ENCODE data around the gene CXCL3.

CXCL3 gene

GRCh38 chr4:74000301-74000700, 38.2 kb downstream of the CXCL3 start:
- no peak for TF ChIP-seq Cebpa-rat (IDR thresholded peaks at IDR 0.05)
- Histone ChIP-seq H3K4me2 (no peak overlapping the region), H3K4me1 (no peaks in the 10 kb centered on the region), H3K9ac (no peak overlapping the region), H3K9me3 (no peaks in the 10 kb centered on the region), H3K36me3 (no peaks in the 10 kb centered on the region), H3K27ac (no peak overlapping the region), H3K27me3 (no peaks in the 10 kb centered on the region), H4K20me1 (no peaks in the 10 kb centered on the region), H3K4me3 (no peak overlapping the region)

DNA sequence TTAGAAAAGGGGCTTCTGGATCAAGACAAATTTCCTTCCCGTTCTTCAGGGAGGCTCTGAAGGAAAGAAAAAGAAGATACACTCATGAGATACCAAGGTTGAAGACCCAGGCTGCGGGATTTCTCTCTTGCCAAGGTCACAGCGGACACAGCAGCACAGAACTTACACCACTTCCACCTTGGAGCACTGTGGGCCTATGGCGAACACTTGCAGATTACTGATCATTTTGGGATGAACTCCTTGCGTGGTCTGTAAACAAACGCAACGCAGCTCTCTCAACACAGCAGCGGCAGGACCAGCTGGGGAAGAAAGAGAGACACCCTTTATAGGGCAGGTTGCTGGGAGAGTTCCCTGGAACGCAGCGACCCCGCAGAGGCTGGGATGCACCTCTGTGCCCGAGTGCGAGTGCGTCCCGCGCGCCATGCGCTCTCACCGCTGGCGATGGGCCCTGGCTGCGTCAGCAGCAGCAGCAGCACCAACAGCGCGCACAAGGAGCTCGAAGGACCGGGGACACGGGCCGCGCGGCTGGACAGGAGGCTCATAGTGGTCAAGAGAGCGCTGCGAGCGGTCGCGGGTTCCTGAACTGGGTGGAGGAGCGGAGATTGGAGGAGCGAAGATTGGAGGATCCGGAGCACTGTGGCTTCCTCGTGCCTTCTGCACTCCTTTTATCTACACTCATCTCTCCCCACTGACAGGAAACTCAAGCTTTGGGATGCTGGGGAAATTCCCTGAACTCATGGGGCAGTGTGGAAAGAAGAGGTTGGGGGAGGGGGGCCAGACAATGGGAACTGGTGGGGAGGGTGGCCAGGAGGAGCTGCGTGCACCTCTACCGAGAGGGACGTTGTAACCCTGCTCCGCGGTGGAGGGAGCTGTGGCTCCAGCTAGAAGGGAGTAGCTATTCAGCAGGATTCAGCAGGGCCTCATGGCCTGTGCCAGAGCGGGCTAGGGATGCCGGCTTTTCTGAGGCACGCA, 40.2 kb downstream of the CXCL3 start, which contains the start of gene CXCL5:
TSS of gene CXCL5 (minus strand) at position 638 of the 972 bp plus-strand sequence. CDS start at position 542, 96 bp downstream.
- no peaks in the 10 kb centered on the region for H3K36me3 ChIP-seq
- H3K4me2 ChIP-seq = no peak within 1 kb of the TSS
- no peak within 1 kb of the TSS for H3K27ac ChIP-seq
- no peak for TF ChIP-seq Cebpa-rat (IDR thresholded peaks at IDR 0.05)
- no peaks in the 10 kb centered on the region for H4K20me1 ChIP-seq
- no peak within 1 kb of the TSS for H3K9ac ChIP-seq
- H3K27me3 ChIP-seq = no peaks in the 10 kb centered on the region
- H3K4me1 ChIP-seq = no peaks in the 10 kb centered on the region
- no peaks in the 10 kb centered on the region for H3K9me3 ChIP-seq
- no peak within 1 kb of the TSS for H3K4me3 ChIP-seq

DNA sequence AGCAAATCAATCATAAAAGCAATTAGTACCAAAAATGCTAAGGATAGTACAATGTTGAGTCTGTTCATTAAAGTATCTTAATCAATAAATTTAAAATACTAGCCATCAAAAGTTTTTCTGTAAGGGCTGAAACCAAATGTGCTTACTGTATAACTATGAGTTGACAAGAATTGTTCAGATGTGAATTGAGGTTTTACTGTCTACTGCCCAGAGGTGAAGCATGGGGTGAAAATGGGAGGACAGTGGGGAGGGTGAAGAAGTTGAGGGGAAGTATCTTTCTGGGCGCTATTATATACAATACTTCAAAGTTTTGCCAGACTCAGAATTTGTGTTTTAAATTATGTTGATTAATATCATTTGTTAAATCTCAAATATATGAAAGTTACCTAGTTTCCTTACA, 46.4 kb downstream of the CXCL3 start:
- no peaks in the 10 kb centered on the region for H4K20me1 ChIP-seq
- H3K9me3 ChIP-seq = no peaks in the 10 kb centered on the region
- no peaks in the 10 kb centered on the region for H3K27me3 ChIP-seq
- no peak overlapping the region for H3K9ac ChIP-seq
- no peak overlapping the region for H3K27ac ChIP-seq
- TF ChIP-seq Cebpa-rat (IDR thresholded peaks at IDR 0.05) = no peak
- no peak overlapping the region for H3K4me2 ChIP-seq
- H3K4me3 ChIP-seq = no peak overlapping the region
- no peaks in the 10 kb centered on the region for H3K4me1 ChIP-seq
- no peaks in the 10 kb centered on the region for H3K36me3 ChIP-seq

- H3K27ac ChIP-seq = no peak overlapping the region
- H3K9me3 ChIP-seq = no peaks in the 10 kb centered on the region
- H4K20me1 ChIP-seq = no peaks in the 10 kb centered on the region
- H3K4me2 ChIP-seq = no peak overlapping the region
- TF ChIP-seq Cebpa-rat (IDR thresholded peaks at IDR 0.05) = no peak
- no peak overlapping the region for H3K4me3 ChIP-seq
- H3K4me1 ChIP-seq = no peaks in the 10 kb centered on the region
- H3K9ac ChIP-seq = no peak overlapping the region
- no peaks in the 10 kb centered on the region for H3K27me3 ChIP-seq
- no peaks in the 10 kb centered on the region for H3K36me3 ChIP-seq
These were observed 46.8 kb downstream of the CXCL3 start for GRCh38 chr4:73991742-73992000.

GRCh38 chr4:73990988-73991741, 47.3 kb downstream of the CXCL3 start:
- no peak overlapping the region for H3K27ac ChIP-seq

GRCh38 chr4:73989928-73990327, 48.6 kb downstream of the CXCL3 start:
- Histone ChIP-seq H3K4me2 (no peak overlapping the region), H4K20me1 (no peaks in the 10 kb centered on the region), H3K4me1 (no peaks in the 10 kb centered on the region), H3K4me3 (no peak overlapping the region), H3K27ac (no peak overlapping the region), H3K9ac (no peak overlapping the region), H3K27me3 (no peaks in the 10 kb centered on the region), H3K36me3 (no peaks in the 10 kb centered on the region), H3K9me3 (no peaks in the 10 kb centered on the region)
- no peak for TF ChIP-seq Cebpa-rat (IDR thresholded peaks at IDR 0.05)

More at GRCh38 chr4:73990988-73991741, 47.3 kb downstream of the CXCL3 start:
- no peaks in the 10 kb centered on the region for H3K9me3 ChIP-seq
- no peak for TF ChIP-seq Cebpa-rat (IDR thresholded peaks at IDR 0.05)
- no peaks in the 10 kb centered on the region for H3K27me3 ChIP-seq
- H3K36me3 ChIP-seq = no peaks in the 10 kb centered on the region
- no peaks in the 10 kb centered on the region for H3K4me1 ChIP-seq
- H3K9ac ChIP-seq = no peak overlapping the region
- no peaks in the 10 kb centered on the region for H4K20me1 ChIP-seq
- no peak overlapping the region for H3K4me2 ChIP-seq
- H3K4me3 ChIP-seq = no peak overlapping the region

DNA sequence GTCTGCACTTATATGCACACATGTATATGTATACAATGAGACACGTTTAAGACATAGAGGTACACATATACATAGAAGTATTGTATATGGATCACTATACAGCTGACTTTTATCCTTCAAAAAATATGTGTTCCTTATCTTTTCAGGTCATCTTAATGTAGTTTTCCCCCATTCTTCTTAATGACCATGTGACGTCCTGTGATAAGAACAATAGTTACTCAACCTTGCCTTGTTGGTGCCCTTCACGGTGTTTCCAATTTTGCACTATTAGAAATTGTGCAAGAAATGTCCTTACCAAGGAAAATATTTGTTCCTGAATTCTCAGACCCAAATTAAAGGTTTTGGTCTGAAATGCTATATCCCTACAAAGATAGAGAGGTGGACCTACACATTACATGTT, 49.5 kb downstream of the CXCL3 start:
- H3K9me3 ChIP-seq = no peaks in the 10 kb centered on the region
- H3K27ac ChIP-seq = no peak overlapping the region
- no peaks in the 10 kb centered on the region for H4K20me1 ChIP-seq
- no peak overlapping the region for H3K4me2 ChIP-seq
- TF ChIP-seq Cebpa-rat (IDR thresholded peaks at IDR 0.05) = no peak
- no peaks in the 10 kb centered on the region for H3K36me3 ChIP-seq
- no peak overlapping the region for H3K4me3 ChIP-seq
- H3K4me1 ChIP-seq = no peaks in the 10 kb centered on the region
- H3K27me3 ChIP-seq = no peaks in the 10 kb centered on the region
- no peak overlapping the region for H3K9ac ChIP-seq

DNA sequence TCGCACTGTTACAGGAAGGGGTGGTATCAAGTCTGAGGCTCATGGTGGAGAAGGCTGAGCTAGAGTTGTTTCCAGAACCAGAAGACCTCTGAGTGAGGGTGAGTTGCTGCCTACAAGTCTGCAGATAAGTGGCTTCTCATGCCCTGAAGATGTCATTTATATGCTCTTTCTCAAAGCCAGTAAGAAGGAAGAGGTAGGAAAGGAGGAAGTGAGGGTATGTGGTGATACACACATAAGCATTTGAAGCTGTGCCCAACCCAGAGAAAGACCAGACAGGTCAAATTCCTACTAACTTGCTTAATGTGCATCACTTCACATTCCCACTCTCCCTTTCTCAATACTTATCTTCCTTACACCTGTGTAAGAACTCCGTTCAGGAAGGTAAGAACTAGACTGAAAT, 50.4 kb downstream of the CXCL3 start, which contains the start of gene PPBP:
TSS of gene PPBP (minus strand) at position 130 of the 400 bp plus-strand sequence. CDS start at position 43, 87 bp downstream.
- no peaks in the 10 kb centered on the region for H3K4me1 ChIP-seq
- H4K20me1 ChIP-seq = no peaks in the 10 kb centered on the region
- H3K9me3 ChIP-seq = no peaks in the 10 kb centered on the region
- no peak within 1 kb of the TSS for H3K27ac ChIP-seq
- no peak within 1 kb of the TSS for H3K4me3 ChIP-seq
- no peaks in the 10 kb centered on the region for H3K27me3 ChIP-seq
- no peak within 1 kb of the TSS for H3K4me2 ChIP-seq
- no peak for TF ChIP-seq Cebpa-rat (IDR thresholded peaks at IDR 0.05)
- no peaks in the 10 kb centered on the region for H3K36me3 ChIP-seq
- no peak within 1 kb of the TSS for H3K9ac ChIP-seq
